Left lung (tissue), 10 donors: ENCODE data around the gene PPP1R3C. TPM values are rescaled to one million over a fixed set of nuclear protein-coding genes. Genes with fewer than 3 reads are reported as not detected.

Experiments
- ATAC-seq: fragments of 200-7000 bp; cut with Tn5 transposase; one replicate; pipeline ENCODE4 v1.9.1; 2020; ENCODE audit warnings: moderate library complexity
- DNase-seq, 4 donors: peaks; one replicate each; pipeline ENCODE4 v3.0.0-alpha.2; 2013 to 2020
- H3K27ac ChIP-seq, 2 donors: fragments of 200-600 bp; sonication (generic) in 1 of 2; one replicate each; pipeline versions ENCODE4 v1.5.0 to v1.8.0; 2020 to 2021
- H3K27me3 ChIP-seq, 2 donors: fragments of 200-600 bp; sonication (generic) in 1 of 2; one replicate each; pipeline versions ENCODE4 v1.5.0 to v1.8.0; 2020 to 2021
- H3K36me3 ChIP-seq, 2 donors: fragments of 200-600 bp; sonication (generic) in 1 of 2; one replicate each; pipeline versions ENCODE4 v1.5.0 to v1.8.0; 2020 to 2021
- H3K4me1 ChIP-seq, 2 donors: fragments of 200-600 bp; one replicate each; pipeline ENCODE4 v1.8.0; 2021
- H3K4me3 ChIP-seq, 2 donors: fragments of 200-600 bp; sonication (generic) in 1 of 2; one replicate each; pipeline versions ENCODE4 v1.5.0 to v1.8.0; 2020 to 2021; ENCODE audit warnings: mild to moderate bottlenecking in 1 of 2
- H3K9me3 ChIP-seq, 2 donors: fragments of 200-600 bp; sonication (generic) in 1 of 2; one replicate each; pipeline versions ENCODE4 v1.5.0 to v1.8.0; 2020 to 2021
- CTCF ChIP-seq, 2 donors: fragments of 200-600 bp; sonication (generic) in 1 of 2; IDR thresholded peaks; one replicate each; pipeline versions ENCODE4 v1.5.0 to v1.8.0; 2021; ENCODE audit warnings: antibody characterized with exemption in 2 of 2
- intact Hi-C, 2 donors: fragments of 100-400 bp; cut with DNase I; formaldehyde crosslinking; loops; one replicate each; pipeline versions ENCODE4 v1.11.2 to v1.14.2; 2022
- polyA plus RNA-seq, 6 donors: library from polyadenylated mRNA; unstranded; fragments of 120-200 nt; gene quantifications; one replicate each; pipeline ENCODE4 v1.2.1, GENCODE V29; 2013; ENCODE audit not compliant: insufficient read length in 6 of 6
- total RNA-seq, 2 donors: library from RNA; stranded (reverse); fragmentation: NEBNext Ultra II Directional; extraction: Animal tissue kit (Norgen Biotek cat#: 25700); gene quantifications; one replicate each; pipeline ENCODE4 v1.2.1, GENCODE V29; 2021
- donor health status: DM: no; HTN: yes; CAD: no.
- donor health status: DM: no; HTN: no; CAD: no.

PPP1R3C gene
- total and polyA plus RNA-seq, 8 donors: 16.8 to 237 (median 200) TPM

- Histone ChIP-seq H3K36me3 (no peaks in the 10 kb centered on the region), H3K4me1 (peaks cover 12 to 14% of the 10 kb centered on the region in 2 donors), H3K9me3 (no peaks in the 10 kb centered on the region), H3K27me3 (no peaks in the 10 kb centered on the region), H3K27ac (peak overlapping the region in 1 of 2 donors; percentile 54), H3K4me3 (no peak overlapping the region)
- no peak for TF ChIP-seq CTCF (IDR thresholded peaks at IDR 0.05)
- intact Hi-C loops: no loop called here
- DNase-seq: peak in 2 of 4 donors; percentile 20 to 45
- peak; percentile 39 for ATAC-seq
These were observed 36.1 kb downstream of the PPP1R3C start for GRCh38 chr10:91596825-91597196.

GRCh38 chr10:91593834-91594233 lies 39.0 kb downstream of the PPP1R3C start:
- ATAC-seq: no peak
- no peak overlapping the region for H3K27ac ChIP-seq
- no peaks in the 10 kb centered on the region for H3K27me3 ChIP-seq
- H3K36me3 ChIP-seq: no peaks in the 10 kb centered on the region
- DNase-seq: no peak
- H3K4me3 ChIP-seq: no peak overlapping the region
- no peaks in the 10 kb centered on the region for H3K9me3 ChIP-seq
- no peak for TF ChIP-seq CTCF (IDR thresholded peaks at IDR 0.05)
- H3K4me1 ChIP-seq: peaks cover 24 to 34% of the 10 kb centered on the region in 2 donors
- intact Hi-C loops: no loop called here

- no peak for TF ChIP-seq CTCF (IDR thresholded peaks at IDR 0.05)
- Histone ChIP-seq H3K9me3 (no peaks in the 10 kb centered on the region), H3K4me3 (no peak overlapping the region), H3K36me3 (no peaks in the 10 kb centered on the region), H3K4me1 (peaks cover 24 to 34% of the 10 kb centered on the region in 2 donors), H3K27me3 (no peaks in the 10 kb centered on the region), H3K27ac (no peak overlapping the region)
- no peak for DNase-seq
- intact Hi-C loops: no loop called here
- ATAC-seq: no peak
These were observed 39.5 kb downstream of the PPP1R3C start for GRCh38 chr10:91593366-91593765.

GRCh38 chr10:91592266-91592975 lies 40.5 kb downstream of the PPP1R3C start:
- Histone ChIP-seq H3K4me1 (peaks cover 17 to 30% of the 10 kb centered on the region in 2 donors), H3K27me3 (no peaks in the 10 kb centered on the region), H3K4me3 (no peak overlapping the region), H3K27ac (peak overlapping the region; percentile 16 to 80), H3K36me3 (no peaks in the 10 kb centered on the region), H3K9me3 (no peaks in the 10 kb centered on the region)
- ATAC-seq (no peak), DNase-seq (peak in 1 of 4 donors; percentile 30)
- TF ChIP-seq CTCF (IDR thresholded peaks at IDR 0.05): no peak
- intact Hi-C loops: no loop called here

GRCh38 chr10:91591797-91592174 lies 41.1 kb downstream of the PPP1R3C start:
- peaks cover 11 to 25% of the 10 kb centered on the region in 2 donors for H3K4me1 ChIP-seq
- H3K27ac ChIP-seq: peak overlapping the region; percentile 16 to 80
- TF ChIP-seq CTCF (IDR thresholded peaks at IDR 0.05): no peak
- ATAC-seq (no peak), DNase-seq (no peak)
- intact Hi-C loops: no loop called here
- no peaks in the 10 kb centered on the region for H3K36me3 ChIP-seq
- H3K9me3 ChIP-seq: no peaks in the 10 kb centered on the region
- no peak overlapping the region for H3K4me3 ChIP-seq
- H3K27me3 ChIP-seq: no peaks in the 10 kb centered on the region
